Keratinocyte (primary cell): ENCODE data around the gene ELK3. TPM values are rescaled to one million over a fixed set of nuclear protein-coding genes. Genes with fewer than 3 reads are reported as not detected.

Experiments
- DNase-seq: peaks from one replicate; pipeline ENCODE4 v3.0.0-alpha.2; 2011; ENCODE audit warnings: low read depth, missing footprints, low spot score
- FAIRE-seq: peaks from 2 replicates; lab custom pipeline; 2011; peaks lifted over from hg19 to GRCh38; lab: Jason Lieb, UNC
- H2AFZ ChIP-seq: 2 replicates; pipeline ENCODE4 v1.6.0; 2012; ENCODE audit warnings: low read length, control low read depth, inconsistent platforms; ENCODE audit not compliant: control insufficient read depth
- H3K27ac ChIP-seq: 2 replicates; pipeline ENCODE4 v1.5.1; 2011; ENCODE audit warnings: low read length; ENCODE audit not compliant: control insufficient read depth, insufficient read depth
- H3K27me3 ChIP-seq: 3 replicates; pipeline ENCODE4 v1.6.0; 2011; ENCODE audit warnings: low read length; ENCODE audit not compliant: control insufficient read depth, insufficient read depth; ENCODE audit errors: extremely low read depth
- H3K36me3 ChIP-seq, 2 experiments: 2 replicates in 1 of 2; 3 replicates in 1 of 2; pipeline ENCODE4 v1.5.1; 2011; ENCODE audit warnings: low read length in 2 of 2, mild to moderate bottlenecking in 1 of 2; ENCODE audit not compliant: control insufficient read depth in 2 of 2, insufficient read depth in 2 of 2; ENCODE audit errors: extremely low read depth in 1 of 2
- H3K4me1 ChIP-seq: 3 replicates; pipeline ENCODE4 v1.5.1; 2011; ENCODE audit warnings: low read length; ENCODE audit not compliant: control insufficient read depth, insufficient read depth; ENCODE audit errors: extremely low read depth
- H3K4me2 ChIP-seq: 3 replicates; pipeline ENCODE4 v1.6.0; 2011; ENCODE audit warnings: low read depth, low read length; ENCODE audit not compliant: control insufficient read depth, insufficient read depth; ENCODE audit errors: extremely low read depth
- H3K4me3 ChIP-seq, 3 experiments: fragments of 200-600 bp in 1 of 3; sonication (generic) in 1 of 3; 2 replicates in 2 of 3; 3 replicates in 1 of 3; pipeline ENCODE4 v1.5.1; 2011 to 2016; ENCODE audit warnings: low read length in 3 of 3, mild to moderate bottlenecking in 3 of 3, control low read depth in 2 of 3, inconsistent platforms in 1 of 3, low read depth in 1 of 3, mixed read lengths in 1 of 3, mixed run types in 1 of 3, moderate library complexity in 1 of 3; ENCODE audit not compliant: control insufficient read depth in 2 of 3, insufficient read depth in 2 of 3; ENCODE audit errors: extremely low read depth in 1 of 3
- H3K79me2 ChIP-seq: 2 replicates; pipeline ENCODE4 v1.6.0; 2012; ENCODE audit warnings: low read length; ENCODE audit not compliant: control insufficient read depth, insufficient read depth
- H3K9ac ChIP-seq: 3 replicates; pipeline ENCODE4 v1.6.0; 2011; ENCODE audit warnings: low read length; ENCODE audit not compliant: control insufficient read depth, insufficient read depth; ENCODE audit errors: extremely low read depth
- H3K9me1 ChIP-seq: 3 replicates; pipeline ENCODE4 v1.6.0; 2011; ENCODE audit warnings: low read length; ENCODE audit not compliant: control insufficient read depth, insufficient read depth; ENCODE audit errors: extremely low read depth
- H3K9me3 ChIP-seq: 2 replicates; pipeline ENCODE4 v1.5.1; 2012; ENCODE audit warnings: low read depth, low read length; ENCODE audit not compliant: control insufficient read depth
- H4K20me1 ChIP-seq: 3 replicates; pipeline ENCODE4 v1.6.0; 2011; ENCODE audit warnings: low read length; ENCODE audit not compliant: control insufficient read depth, insufficient read depth; ENCODE audit errors: extremely low read depth
- EZH2 ChIP-seq: IDR thresholded peaks from one replicate; pipeline ENCODE4 v1.6.1; 2012; ENCODE audit warnings: inconsistent platforms, mild to moderate bottlenecking, low read length, moderate library complexity
- dilution Hi-C: fragments of 300-500 bp; cut with MboI; formaldehyde crosslinking; loops from one replicate; pipeline ENCODE4 v1.7.0; 2020; ENCODE audit warnings: low sequenced_read_pairs; ENCODE audit not compliant: extremely low pct_ligation_motif_present
- polyA plus RNA-seq, 5 experiments: library from polyadenylated mRNA; depleted of rRNA in 3 of 5; stranded (reverse) in 3 of 5; stranded (forward) in 1 of 5; unstranded in 1 of 5; fragments of >200 nt; gene quantifications; 1 replicate in 1 of 5; 2 replicates in 3 of 5; 3 replicates in 1 of 5; pipeline versions ENCODE4 v1.2.1 to v1.2.3, GENCODE V29; 2011 to 2012; ENCODE audit warnings: missing spikeins in 2 of 5, low read depth in 1 of 5, low replicate concordance in 1 of 5
- TF ChIP-seq, protein P1 (sequence below), 3 experiments: IDR thresholded peaks in 1 of 3; conservative IDR thresholded peaks in 1 of 3; optimal IDR thresholded peaks in 1 of 3; 2 replicates in 2 of 3; 3 replicates in 1 of 3; pipeline versions ENCODE3 to v1.5.1; 2011; ENCODE audit warnings: low read length in 3 of 3, mild to moderate bottlenecking in 3 of 3, moderate library complexity in 2 of 3, control low read depth in 1 of 3, inconsistent platforms in 1 of 3; ENCODE audit not compliant: insufficient read depth in 2 of 3; ENCODE audit errors: extremely low read depth in 1 of 3

The ELK3 gene
- polyA plus RNA-seq, 1 donor (not counting 4 experiments of a cell fraction or from before 2014, with no cell fraction given), result 28.2 TPM

DNA sequence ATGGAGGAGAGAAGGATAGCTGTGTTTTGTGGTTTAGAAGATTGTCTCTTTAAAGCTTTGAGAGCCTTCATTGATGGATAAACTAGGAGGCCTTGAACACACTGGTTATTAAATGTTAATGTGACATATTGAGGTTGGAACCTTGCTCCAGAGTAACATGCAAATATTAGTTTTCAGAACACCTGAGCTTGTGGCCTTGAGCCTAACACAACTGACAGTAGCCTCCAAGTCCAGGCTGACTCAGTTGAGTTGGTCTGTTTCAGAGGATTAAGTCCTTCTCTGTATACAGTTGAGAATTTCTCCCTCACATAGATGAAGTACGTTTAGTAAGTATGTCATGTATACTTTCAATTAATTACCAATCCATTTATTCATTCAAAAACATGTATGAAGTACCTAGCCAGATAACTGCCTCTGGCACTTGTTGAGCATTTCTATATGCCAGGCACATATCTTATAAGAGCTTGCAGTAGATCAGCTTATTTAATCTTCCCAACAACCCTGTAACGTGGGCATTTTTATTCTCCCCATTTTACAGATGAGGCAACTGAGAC is 63.5 kb downstream of the ELK3 start:
- Histone ChIP-seq H3K9ac (no peak overlapping the region), H3K27ac (no peak overlapping the region), H3K36me3 (peaks cover 14 to 34% of the 10 kb centered on the region in 2 experiments), H3K4me3 (no peak overlapping the region), H4K20me1 (peaks cover 8% of the 10 kb centered on the region), H3K27me3 (no peaks in the 10 kb centered on the region), H3K9me3 (no peaks in the 10 kb centered on the region), H3K4me2 (no peak overlapping the region), H3K9me1 (peaks cover 2% of the 10 kb centered on the region), H3K4me1 (no peaks in the 10 kb centered on the region), H2AFZ (no peak overlapping the region), H3K79me2 (peaks cover 61% of the 10 kb centered on the region)
- FAIRE-seq, result no peak
- dilution Hi-C loops, result no loop called here
- TF ChIP-seq EZH2, result no peak
- TF ChIP-seq, protein P1, sequence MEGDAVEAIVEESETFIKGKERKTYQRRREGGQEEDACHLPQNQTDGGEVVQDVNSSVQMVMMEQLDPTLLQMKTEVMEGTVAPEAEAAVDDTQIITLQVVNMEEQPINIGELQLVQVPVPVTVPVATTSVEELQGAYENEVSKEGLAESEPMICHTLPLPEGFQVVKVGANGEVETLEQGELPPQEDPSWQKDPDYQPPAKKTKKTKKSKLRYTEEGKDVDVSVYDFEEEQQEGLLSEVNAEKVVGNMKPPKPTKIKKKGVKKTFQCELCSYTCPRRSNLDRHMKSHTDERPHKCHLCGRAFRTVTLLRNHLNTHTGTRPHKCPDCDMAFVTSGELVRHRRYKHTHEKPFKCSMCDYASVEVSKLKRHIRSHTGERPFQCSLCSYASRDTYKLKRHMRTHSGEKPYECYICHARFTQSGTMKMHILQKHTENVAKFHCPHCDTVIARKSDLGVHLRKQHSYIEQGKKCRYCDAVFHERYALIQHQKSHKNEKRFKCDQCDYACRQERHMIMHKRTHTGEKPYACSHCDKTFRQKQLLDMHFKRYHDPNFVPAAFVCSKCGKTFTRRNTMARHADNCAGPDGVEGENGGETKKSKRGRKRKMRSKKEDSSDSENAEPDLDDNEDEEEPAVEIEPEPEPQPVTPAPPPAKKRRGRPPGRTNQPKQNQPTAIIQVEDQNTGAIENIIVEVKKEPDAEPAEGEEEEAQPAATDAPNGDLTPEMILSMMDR (optimal IDR thresholded peaks at IDR 0.05 in 1 of 3, IDR thresholded peaks at IDR 0.05 in 1 of 3, conservative IDR thresholded peaks at IDR 0.05 in 1 of 3; ENCODE audit: extremely low read depth in 1 of 3, insufficient read depth in 2 of 3, low read length in 3 of 3), result no peak
- DNase-seq, result no peak

DNA sequence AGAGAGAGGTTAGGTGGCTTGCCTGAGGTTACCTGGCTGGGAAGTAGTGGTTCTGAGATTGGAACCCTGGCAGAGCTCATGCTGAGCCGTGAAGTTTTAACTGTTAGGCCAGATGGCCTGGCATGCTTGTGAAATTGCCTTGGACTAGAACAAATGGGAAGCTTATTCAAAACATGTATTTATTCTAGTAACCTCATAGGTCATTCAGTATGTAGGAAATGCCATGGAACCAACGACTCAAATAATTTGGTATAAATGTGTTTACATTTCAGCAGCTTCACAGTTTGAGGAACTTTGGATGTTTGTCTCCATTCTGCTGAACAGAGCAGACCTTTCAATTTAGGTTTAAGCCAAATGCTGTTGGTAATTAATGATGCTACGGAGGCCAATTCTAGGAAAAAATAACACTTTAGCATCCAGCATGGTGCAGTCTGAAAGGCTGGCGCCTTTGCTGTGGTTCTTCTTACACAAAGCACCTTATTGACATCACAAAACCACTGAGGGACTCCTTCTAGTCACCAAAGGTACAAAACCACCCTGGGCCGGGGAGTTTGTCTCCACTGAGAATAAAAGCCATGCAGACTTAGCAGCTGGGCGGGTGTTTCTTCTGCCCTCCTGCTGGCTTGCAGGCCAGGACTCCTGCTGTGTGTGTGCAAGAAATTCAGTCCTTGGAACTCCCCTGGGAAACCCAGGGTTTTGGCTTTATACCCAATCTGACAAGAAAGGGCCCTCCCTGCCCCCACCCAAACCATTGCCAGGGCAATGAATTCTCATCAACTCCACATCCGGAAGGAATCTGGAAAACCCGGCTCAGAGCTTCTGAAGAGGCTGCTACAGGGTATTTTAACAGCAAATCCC is 64.2 kb downstream of the ELK3 start:
- Histone ChIP-seq H3K27me3 (no peaks in the 10 kb centered on the region), H3K9me3 (no peaks in the 10 kb centered on the region), H2AFZ (no peak overlapping the region), H3K4me3 (no peak overlapping the region), H3K9me1 (peaks cover 2% of the 10 kb centered on the region), H3K36me3 (peaks cover 14 to 34% of the 10 kb centered on the region in 2 experiments), H3K79me2 (peaks cover 55% of the 10 kb centered on the region), H4K20me1 (peaks cover 8% of the 10 kb centered on the region), H3K4me1 (no peaks in the 10 kb centered on the region), H3K9ac (no peak overlapping the region), H3K4me2 (no peak overlapping the region), H3K27ac (no peak overlapping the region)
- FAIRE-seq (no peak), DNase-seq (no peak)
- dilution Hi-C loops, result no loop called here
- TF ChIP-seq, protein P1 (optimal IDR thresholded peaks at IDR 0.05 in 1 of 3, IDR thresholded peaks at IDR 0.05 in 1 of 3, conservative IDR thresholded peaks at IDR 0.05 in 1 of 3; ENCODE audit: extremely low read depth in 1 of 3, insufficient read depth in 2 of 3, low read length in 3 of 3), result no peak
- TF ChIP-seq EZH2, result no peak
